MCF 10A (cell line): ENCODE measurements around the gene TPP1. TPM values are rescaled to one million over a fixed set of nuclear protein-coding genes. Genes with fewer than 3 reads are reported as not detected.

Experiments
- BruUV-seq: library from RNA; stranded (reverse); fragments of 400-500 nt; replicated peaks from 2 replicates; lab custom pipeline; 2021; lab: Mats Ljungman, UMichigan
- CTCF ChIA-PET: fragments of 300-600 bp; sonication (Branson Sonifier 250); formaldehyde crosslinking; extraction: SDS; loops from one replicate; lab custom pipeline; 2021; ENCODE audit warnings: antibody characterized with exemption, inconsistent platforms; lab: Yijun Ruan, JAX
- POLR2A ChIA-PET: fragments of 300-600, 350-650 bp; sonication (Branson Sonifier 250); formaldehyde crosslinking; extraction: SDS; loops from one replicate; lab custom pipeline; 2020; ENCODE audit warnings: antibody characterized with exemption, inconsistent platforms; lab: Yijun Ruan, JAX
- DNase-seq: peaks from one replicate; pipeline ENCODE4 v3.0.0-alpha.2; 2018; ENCODE audit not compliant: unreplicated experiment
- H3K27ac Mint-ChIP-seq: one replicate; pipeline ENCODE4 v1.8.0; 2022; ENCODE audit warnings: mild to moderate bottlenecking, low read depth, mixed read lengths; ENCODE audit not compliant: unreplicated experiment
- H3K27me3 Mint-ChIP-seq: one replicate; pipeline ENCODE4 v1.8.0; 2022; ENCODE audit warnings: mixed read lengths; ENCODE audit not compliant: insufficient read depth, unreplicated experiment
- H3K36me3 Mint-ChIP-seq: one replicate; pipeline ENCODE4 v1.8.0; 2022; ENCODE audit warnings: mild to moderate bottlenecking, moderate library complexity, mixed read lengths; ENCODE audit not compliant: insufficient read depth, unreplicated experiment
- H3K4me1 Mint-ChIP-seq: one replicate; pipeline ENCODE4 v1.8.0; 2022; ENCODE audit warnings: mixed read lengths; ENCODE audit not compliant: insufficient read depth, unreplicated experiment
- H3K4me3 Mint-ChIP-seq: one replicate; pipeline ENCODE4 v1.8.0; 2022; ENCODE audit warnings: mild to moderate bottlenecking, moderate library complexity, mixed read lengths; ENCODE audit not compliant: unreplicated experiment
- H3K9me3 Mint-ChIP-seq: one replicate; pipeline ENCODE4 v1.8.0; 2022; ENCODE audit warnings: mixed read lengths; ENCODE audit not compliant: unreplicated experiment
- CTCF ChIP-seq: fragments of 200-600 bp; IDR thresholded peaks from one replicate; pipeline ENCODE4 v1.8.0; 2022; ENCODE audit warnings: antibody characterized with exemption, mild to moderate bottlenecking; ENCODE audit not compliant: unreplicated experiment
- intact Hi-C: fragments of 100-400 bp; cut with micrococcal nuclease; formaldehyde crosslinking; loops from 2 replicates; pipeline ENCODE4 v1.14.1; 2022
- total RNA-seq: library from RNA; stranded (reverse); gene quantifications from 2 replicates; pipeline ENCODE4 v1.2.3, GENCODE V29; 2022

The TPP1 gene
- total RNA-seq, 1 experiment from 2014 or later: 26.9 TPM

- Mint-ChIP-seq H3K27ac (no peak overlapping the region), H3K4me1 (peaks cover 26% of the 10 kb centered on the region), H3K4me3 (no peak overlapping the region), H3K36me3 (no peaks in the 10 kb centered on the region), H3K9me3 (no peaks in the 10 kb centered on the region), H3K27me3 (no peaks in the 10 kb centered on the region)
- intact Hi-C loops: no loop called here
- CTCF ChIA-PET: interaction anchor here (0.6 kb wide), 1 partner anchor 896 kb away, joined by 3 read pairs; no protein-coding TSS in a partner anchor
- TF ChIP-seq CTCF: no peak
- no TSS peak for BruUV-seq
- POLR2A ChIA-PET: interaction anchor here (0.9 kb wide), 1 partner anchor 11 kb away, joined by 3 read pairs; no protein-coding TSS in a partner anchor
- DNase-seq: no peak
Measured at GRCh38 chr11:6565988-6566703, 53.1 kb downstream of the TPP1 start.

DNA sequence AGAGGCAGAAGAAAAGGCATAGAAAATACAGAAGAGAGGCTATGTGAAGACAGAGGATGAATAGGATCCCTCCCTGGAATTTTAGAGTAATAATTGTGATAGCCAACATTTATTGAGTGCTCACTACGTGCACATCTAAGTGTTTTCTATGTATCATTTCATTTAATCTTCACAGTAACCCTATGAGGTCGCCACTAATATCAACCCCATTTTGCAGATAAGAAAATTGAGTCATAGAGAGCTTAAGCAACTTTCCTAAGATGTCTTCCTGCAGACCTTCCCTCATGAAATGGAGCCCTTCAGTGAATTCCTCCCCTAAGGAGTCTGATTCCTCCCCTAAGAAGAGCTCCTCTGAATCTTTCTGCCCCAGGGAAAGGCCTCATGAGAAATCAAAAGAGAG, 53.9 kb downstream of the TPP1 start:
- Mint-ChIP-seq H3K27ac (no peak overlapping the region), H3K27me3 (no peaks in the 10 kb centered on the region), H3K4me3 (no peak overlapping the region), H3K9me3 (no peaks in the 10 kb centered on the region), H3K4me1 (peaks cover 26% of the 10 kb centered on the region), H3K36me3 (no peaks in the 10 kb centered on the region)
- no TSS peak for BruUV-seq
- POLR2A ChIA-PET: interaction anchor here (0.9 kb wide), 1 partner anchor 12 kb away, joined by 3 read pairs; no protein-coding TSS in a partner anchor
- CTCF ChIA-PET: interaction anchor here (0.6 kb wide), 1 partner anchor 897 kb away, joined by 3 read pairs; no protein-coding TSS in a partner anchor
- no peak for DNase-seq
- no peak for TF ChIP-seq CTCF
- intact Hi-C loops: no loop called here

DNA sequence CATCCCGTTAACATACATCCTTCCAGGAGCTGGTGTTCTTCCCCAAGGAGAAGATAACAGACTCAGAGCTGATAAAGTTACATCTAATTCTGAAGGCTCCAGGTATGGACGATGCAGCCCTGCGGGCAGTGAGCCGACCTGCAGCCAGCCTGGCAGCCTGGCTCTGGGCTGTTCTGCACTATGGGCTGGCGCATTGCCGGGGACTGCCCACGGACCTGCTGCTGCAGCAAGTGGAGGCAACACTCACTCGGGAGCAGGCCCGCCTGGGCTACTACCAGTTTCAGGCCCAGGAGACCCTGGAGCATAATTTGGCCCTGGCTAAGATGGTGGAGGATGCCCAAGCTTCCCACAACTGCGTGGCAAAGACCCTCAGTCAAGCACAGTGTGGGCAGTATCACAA, 55.6 kb downstream of the TPP1 start:
- intact Hi-C loops: no loop called here
- DNase-seq: no peak
- Mint-ChIP-seq H3K4me3 (no peak overlapping the region), H3K4me1 (peaks cover 15% of the 10 kb centered on the region), H3K27me3 (no peaks in the 10 kb centered on the region), H3K9me3 (no peaks in the 10 kb centered on the region), H3K36me3 (peaks cover 5% of the 10 kb centered on the region), H3K27ac (no peak overlapping the region)
- TF ChIP-seq CTCF: no peak
- ChIA-PET POLR2A (interaction anchor here (0.6 to 0.9 kb wide), 2 partner anchors 12 to 56 kb away, joined by 3 read pairs; partner anchors contain the start of gene TPP1), CTCF (interaction anchor here (1.3 to 1.7 kb wide), 3 partner anchors 59 to 184 kb away, joined by 4 to 5 read pairs (median 4); no protein-coding TSS in a partner anchor)
- BruUV-seq: no TSS peak

DNA sequence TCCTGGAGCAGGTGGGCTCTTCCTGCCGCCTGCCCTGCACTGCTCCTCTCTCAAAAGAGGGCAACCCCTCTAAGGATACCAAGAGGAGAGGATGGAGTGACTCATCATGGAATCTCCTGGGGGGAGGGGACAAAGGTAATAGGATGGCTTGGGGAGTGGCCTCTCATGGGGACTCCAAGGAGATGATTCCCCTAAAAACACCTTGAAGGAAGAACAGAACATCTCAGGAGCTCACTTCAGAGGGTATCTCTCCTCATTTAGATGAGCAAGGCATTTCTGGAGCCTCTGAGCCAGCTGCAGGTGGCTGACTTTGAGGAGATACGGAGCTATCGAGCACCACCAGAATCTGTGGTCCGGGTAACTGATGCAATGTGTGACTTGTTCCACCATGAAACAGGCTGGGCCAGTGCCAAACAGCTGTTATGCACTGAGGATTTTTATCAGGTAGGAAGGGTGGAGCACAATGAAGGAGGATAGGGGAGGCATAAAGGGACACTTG, 56.1 kb downstream of the TPP1 start:
- DNase-seq: peak; percentile 16
- no peak overlapping the region for H3K27ac Mint-ChIP-seq
- no peak for TF ChIP-seq CTCF
- H3K4me3 Mint-ChIP-seq: no peak overlapping the region
- H3K9me3 Mint-ChIP-seq: no peaks in the 10 kb centered on the region
- intact Hi-C loops: no loop called here
- peaks cover 11% of the 10 kb centered on the region for H3K4me1 Mint-ChIP-seq
- BruUV-seq: no TSS peak
- ChIA-PET CTCF (interaction anchor here (1.3 to 1.7 kb wide), 3 partner anchors 10 to 184 kb away, joined by 3 to 5 read pairs (median 4); no protein-coding TSS in a partner anchor), POLR2A (interaction anchor here (0.7 to 0.9 kb wide), 2 partner anchors 12 to 108 kb away, joined by 3 read pairs; no protein-coding TSS in a partner anchor)
- peaks cover 5% of the 10 kb centered on the region for H3K36me3 Mint-ChIP-seq
- H3K27me3 Mint-ChIP-seq: no peaks in the 10 kb centered on the region
